Adrenal gland (tissue), 5 donors: Measurements from ENCODE around the gene DUOXA1.

Source experiments
- POLR2A ChIP-seq, 2 donors: fragments of 450-650 bp; IDR thresholded peaks; one replicate each; pipeline ENCODE4 v1.6.1; 2017; ENCODE audit warnings: antibody characterized with exemption in 2 of 2, mild to moderate bottlenecking in 2 of 2, moderate library complexity in 1 of 2
- TF ChIP-seq, protein P1 (sequence below), 6 experiments: fragments of 450-650 bp in 4 of 6; fragments of 200-600 bp in 2 of 6; sonication (generic) in 1 of 6; IDR thresholded peaks; 1 replicate in 5 of 6; 2 replicates in 1 of 6; pipeline versions ENCODE4 v1.5.1 to v1.8.0; 2016 to 2021; ENCODE audit warnings: antibody characterized with exemption in 6 of 6, mild to moderate bottlenecking in 2 of 6, moderate library complexity in 1 of 6
- donor health status: DM: no; HTN: no; CAD: no.

DNA sequence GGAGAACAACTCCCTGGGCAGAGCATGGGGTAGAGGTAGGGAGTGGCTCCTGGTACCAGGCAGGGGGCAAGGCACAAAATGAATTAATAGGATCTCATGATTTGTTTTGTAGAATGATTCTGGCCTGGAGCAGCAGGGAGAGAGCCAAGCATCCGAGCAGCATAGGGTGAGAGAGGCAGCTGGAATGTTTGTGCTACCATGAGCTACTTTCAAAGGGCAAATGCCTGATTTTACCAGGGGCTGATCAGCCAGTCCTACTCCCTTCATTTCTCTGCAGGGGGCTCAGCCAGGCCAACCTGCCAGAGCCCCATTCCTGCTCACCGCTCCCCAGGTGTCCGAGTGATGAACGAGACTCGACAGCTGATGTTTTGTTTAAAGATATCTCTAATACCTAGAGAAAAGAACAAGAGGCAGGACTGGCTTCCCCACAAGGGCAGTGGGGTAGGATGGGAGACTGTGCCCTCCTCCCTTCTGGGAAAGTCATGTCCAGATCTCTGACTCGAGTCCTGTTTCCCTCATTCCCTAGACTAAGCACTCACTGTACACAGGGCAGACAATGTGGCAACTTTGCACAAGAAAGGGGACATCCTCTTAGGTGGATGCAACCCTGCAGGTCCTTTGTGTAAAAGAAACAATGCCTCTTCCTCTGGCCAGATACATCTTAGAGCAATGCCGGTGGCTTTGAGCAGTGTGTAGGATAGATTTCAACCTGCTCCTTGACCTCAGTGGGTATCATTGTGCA lies 28.6 kb downstream of the DUOXA1 start:
- TF ChIP-seq POLR2A (IDR thresholded peaks at IDR 0.05) = no peak
- TF ChIP-seq, protein P1, sequence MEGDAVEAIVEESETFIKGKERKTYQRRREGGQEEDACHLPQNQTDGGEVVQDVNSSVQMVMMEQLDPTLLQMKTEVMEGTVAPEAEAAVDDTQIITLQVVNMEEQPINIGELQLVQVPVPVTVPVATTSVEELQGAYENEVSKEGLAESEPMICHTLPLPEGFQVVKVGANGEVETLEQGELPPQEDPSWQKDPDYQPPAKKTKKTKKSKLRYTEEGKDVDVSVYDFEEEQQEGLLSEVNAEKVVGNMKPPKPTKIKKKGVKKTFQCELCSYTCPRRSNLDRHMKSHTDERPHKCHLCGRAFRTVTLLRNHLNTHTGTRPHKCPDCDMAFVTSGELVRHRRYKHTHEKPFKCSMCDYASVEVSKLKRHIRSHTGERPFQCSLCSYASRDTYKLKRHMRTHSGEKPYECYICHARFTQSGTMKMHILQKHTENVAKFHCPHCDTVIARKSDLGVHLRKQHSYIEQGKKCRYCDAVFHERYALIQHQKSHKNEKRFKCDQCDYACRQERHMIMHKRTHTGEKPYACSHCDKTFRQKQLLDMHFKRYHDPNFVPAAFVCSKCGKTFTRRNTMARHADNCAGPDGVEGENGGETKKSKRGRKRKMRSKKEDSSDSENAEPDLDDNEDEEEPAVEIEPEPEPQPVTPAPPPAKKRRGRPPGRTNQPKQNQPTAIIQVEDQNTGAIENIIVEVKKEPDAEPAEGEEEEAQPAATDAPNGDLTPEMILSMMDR (IDR thresholded peaks at IDR 0.05) = no peak
